HK-2 (cell line): ENCODE data around the gene TACC3.

Source experiments
- DNase-seq: peaks from one replicate; pipeline ENCODE4 v3.0.0-alpha.2; 2018; ENCODE audit not compliant: unreplicated experiment

Gene TACC3

DNA sequence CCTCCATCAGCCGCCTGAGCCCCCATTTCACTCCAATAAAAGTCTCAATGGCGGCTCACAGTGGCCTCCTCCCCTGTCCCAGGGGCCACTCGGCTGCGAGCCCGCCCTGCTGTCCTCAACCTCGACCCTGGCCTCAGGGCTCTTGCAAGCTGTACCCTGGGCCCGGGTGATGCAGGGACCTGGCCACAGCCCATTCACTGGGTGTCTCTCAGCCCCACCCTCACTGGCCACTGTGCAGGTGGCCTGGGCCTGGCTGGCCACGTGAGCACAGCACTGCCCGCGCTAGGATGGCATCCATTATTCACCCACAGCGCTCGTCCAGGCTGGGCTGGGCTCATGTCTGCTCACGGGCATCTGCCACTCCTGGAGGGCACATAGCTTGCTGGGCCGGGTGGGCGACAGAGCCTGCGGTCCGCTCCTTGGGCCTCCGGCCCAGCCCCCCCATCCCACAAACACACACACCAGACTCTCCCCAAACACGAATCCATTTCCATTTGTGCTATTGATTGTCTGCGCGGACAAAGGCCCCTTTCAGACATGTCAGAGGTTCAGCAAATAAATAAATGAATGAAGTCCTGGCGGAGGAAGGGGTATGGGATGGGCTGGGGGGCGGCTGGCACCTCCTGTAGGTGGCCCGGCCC lies 55.3 kb downstream of the TACC3 start:
- DNase-seq = no peak

DNA sequence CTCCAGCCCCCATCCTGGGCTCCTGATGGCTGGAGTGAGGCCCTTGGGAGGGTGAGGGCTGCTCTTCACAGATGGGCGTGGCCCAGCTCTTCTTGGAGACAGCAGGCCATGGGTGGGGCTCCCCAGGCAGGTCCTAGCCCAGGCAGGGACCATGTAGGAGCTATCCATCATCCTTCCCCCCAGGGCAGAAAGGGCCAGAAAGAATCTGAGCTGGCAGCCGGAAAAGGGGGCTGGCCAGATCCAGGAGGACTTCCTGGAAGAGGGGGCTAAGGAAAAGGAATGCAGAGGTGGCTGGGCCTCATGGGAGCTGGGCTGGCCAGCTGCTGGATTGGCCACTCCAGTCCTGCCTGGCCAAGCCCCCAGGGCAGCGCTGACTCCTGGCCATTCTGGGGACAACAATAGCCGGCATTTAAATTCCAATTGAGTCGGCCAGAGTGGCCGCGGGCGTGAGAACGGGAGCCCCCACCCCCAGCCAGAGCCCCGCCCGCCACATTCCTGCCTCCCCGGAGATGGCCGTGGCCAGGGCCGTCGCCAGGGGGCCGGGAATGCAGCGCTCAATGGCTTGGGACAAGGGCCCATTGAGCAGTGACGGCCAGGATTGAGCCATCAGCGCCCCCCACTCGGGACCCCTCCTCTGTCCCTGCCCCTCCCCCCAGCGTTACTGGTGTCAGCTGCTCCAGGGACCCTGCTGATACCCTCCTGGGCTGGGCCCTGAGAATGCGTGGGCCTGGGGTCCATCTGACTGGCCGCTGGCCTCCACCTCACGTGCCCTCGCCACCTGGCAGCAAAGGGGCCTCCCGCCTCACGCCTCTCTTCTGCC lies 56.7 kb downstream of the TACC3 start:
- peak; percentile 38 for DNase-seq

DNA sequence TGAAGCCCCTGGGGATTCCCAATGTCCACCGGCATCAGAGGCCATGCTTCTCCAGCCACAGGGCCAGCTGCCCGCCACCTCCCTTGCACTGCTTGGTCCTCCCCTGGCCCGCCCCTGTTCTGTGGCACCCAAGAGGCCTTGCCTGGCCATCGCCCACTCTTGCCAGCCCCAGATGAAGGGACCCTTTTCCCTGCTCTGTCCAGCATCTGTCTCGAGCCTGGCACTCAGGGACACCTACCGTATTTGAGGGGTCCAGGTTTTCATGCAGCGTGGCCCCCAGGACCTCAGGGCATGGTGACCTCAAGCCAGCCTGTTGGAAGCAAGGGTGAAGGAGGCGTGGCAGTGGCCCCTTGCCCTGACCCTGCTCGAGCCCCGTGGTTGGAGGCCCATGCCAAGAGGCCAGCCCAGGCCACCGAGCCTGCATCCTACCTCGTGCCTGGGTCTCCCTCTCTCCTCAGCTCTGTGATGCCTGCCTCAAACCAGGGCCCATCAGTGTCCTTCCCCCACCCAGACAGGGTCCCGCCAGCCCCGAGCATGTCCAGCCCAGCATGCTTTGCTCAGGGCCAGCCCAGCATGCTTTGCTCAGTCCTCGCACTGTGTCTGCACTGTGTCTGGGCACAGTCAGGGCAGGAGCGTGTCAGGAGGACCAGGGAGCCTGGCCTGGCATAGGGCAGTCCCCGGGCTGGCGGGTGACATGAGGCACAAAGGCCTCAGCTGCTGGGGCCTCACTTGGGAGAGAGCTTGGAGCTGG lies 57.5 kb downstream of the TACC3 start:
- no peak for DNase-seq

DNA sequence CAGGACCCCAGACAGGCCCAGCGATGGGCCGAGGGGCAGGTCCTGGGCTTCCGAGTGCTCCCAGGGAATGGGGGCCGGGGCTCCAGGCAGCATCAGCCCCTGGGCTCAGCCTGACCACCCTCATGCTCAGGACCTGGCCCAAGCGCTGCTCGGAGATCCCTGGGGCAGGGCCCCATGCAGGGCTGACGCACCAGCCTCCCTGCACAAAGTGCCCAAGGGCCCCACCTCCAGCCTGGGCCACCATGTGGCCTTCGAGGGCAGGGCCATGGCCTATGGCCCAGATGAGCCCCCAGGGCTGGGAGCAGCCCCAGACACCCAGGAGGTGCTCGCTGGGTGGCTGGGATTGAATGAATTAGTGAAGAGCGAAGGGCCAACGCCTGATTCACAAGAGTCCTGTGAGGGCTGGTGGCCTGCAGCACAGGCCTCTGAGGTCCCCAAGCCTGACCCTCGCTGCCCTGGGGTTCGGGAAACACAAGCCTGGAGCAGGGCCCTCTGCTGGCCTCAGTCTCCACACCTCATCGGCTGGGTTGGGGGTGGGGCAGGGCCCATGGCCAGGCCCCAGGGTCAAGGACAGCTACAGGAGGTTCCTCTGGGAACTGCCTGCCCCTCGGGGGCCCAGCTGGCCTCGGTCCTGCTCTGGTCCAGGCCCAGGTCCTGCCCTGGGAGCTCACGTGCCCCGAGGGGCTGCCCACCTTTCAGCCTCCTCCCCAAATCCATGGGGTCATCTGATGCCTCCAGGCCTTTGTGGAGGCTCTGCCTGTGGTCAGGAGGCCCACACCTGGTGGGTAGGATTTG lies 58.5 kb downstream of the TACC3 start:
- DNase-seq = no peak

DNA sequence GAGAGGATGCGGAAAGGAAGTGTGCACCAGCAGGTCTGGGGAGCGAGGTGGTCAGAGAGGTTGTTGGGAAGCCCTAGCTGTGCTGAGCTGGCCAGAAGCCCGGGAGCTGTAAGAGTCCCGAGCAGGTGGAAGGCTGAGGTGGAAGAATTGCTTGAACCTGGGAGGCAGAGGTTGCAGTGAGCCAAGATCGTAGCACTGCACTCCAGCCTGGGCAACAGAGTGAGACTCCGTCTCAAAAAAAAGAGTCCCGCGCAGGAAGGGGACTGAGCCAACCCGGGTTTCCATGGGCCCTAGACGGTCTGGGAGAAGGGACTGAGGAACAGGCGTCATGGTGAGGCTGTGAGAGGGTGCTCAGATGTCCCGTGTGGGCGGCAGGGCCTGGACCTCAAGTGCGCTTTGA lies 59.1 kb downstream of the TACC3 start:
- DNase-seq = no peak

DNA sequence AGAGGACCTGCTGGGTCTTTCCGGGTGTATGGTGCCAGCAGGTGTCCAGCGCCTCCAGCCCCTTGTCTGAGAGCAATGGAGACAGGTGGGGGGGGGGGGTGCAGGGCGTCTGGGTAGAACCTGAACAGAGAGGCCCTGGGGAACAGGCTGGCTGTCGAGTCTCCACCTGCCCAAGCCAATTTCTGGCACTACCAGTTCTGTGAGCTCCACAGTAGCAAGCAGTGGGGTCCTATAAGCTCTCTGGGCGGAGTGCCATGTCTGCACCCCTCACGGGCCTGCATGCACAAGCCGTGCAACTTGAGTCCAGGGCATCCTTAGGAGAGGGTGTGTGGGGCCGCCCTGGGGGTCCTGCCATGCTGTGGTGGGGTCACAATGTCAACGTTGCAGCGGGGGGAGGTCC lies 61.7 kb downstream of the TACC3 start:
- no peak for DNase-seq

DNA sequence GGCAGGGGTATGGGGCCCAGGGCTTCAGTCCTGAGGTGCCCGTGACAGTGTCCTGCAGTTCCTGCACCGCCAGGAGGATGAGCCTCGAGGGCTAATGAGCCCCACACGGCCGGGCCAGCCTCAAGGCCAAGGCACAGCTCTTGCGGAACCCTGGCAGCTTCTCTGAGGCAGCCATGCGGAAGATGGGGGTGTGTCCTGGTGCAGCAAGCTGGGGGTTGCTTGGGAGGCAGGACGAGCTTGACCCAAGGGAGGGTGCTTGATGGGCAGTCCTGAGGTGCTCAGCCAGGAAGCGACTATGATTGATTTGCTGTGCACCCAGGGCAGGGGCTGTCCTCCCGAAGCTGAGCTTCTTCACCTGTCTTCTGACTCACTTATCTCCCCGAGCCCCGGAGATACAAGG lies 62.6 kb downstream of the TACC3 start:
- peak; percentile 77 for DNase-seq

DNA sequence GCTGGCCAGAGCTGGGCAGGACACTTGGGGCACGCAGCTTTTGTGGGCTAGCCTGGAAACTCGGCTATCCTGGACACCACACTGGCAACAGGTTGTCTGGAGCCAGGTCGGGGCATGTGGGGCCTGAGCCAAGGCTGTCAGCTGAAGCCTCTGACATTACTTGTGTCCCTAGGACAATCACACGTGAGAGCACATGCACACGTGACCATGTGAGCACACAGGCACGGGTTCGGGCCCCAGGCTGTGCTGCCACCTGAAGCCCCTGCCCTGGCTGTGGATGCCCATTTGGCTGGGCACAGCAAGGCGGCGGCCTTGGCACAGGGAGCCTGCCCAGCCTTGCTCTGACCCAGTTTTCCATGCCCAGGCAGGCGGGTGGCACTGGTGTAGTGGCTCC lies 63.1 kb downstream of the TACC3 start:
- DNase-seq = no peak

DNA sequence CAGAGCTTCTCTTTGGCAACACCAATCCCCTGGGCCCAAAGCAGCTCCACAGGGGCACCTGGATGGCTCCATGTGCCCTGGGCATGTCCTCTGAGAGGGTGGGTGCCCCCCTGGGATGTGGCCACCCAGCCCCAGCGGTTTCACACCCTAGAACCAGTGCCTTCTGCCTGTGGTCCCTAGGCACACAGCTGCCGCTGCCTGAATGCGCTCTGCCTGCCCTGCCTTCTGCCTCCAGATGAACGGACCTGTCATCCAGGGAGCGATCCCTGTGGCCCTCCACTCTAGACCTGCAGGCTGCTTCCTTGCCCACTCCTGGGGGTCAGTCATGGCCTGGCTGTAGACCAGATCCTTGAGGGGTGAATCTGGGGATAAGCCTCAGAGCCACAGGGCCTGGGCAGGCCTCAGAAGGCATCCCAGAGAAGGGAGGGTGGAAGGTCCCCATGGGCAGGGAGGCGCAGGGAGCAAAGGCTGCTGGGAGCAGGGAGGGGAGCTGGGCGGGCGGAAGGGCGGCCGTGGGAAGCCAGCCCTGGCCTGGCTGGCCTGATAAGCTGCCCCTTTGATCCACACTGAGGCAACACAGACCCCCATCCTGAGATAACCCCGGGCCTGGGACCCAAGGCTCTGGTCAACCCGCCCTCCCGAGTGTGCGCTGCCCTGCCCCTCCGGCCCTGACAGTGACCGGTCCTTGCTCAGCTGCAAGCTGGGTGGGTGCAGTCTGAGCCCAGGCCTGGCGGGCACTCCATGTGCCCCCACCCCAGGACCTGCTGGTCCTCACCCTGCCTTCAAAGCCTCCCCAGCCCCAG lies 63.7 kb downstream of the TACC3 start:
- no peak for DNase-seq

DNA sequence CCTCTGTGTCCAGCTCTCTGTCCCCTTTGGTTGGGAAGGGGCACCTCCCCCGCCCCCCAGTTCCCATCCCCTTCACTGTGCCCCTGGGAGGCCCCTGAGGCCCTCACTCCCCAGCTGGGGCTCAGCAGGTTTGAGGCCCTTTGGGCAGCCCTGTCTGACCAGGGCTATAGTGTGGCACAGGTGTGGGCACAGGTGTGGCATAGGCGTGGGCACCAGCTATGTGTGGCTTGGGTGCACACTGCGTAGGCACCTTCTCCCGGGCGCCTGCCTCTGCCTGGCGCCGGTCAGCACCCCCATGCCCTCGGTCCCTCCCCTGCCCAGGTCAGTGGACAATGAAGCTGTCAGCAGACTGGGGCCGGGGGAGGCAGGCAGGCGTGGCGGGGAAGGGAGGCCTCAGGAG lies 64.3 kb downstream of the TACC3 start:
- DNase-seq = no peak

DNA sequence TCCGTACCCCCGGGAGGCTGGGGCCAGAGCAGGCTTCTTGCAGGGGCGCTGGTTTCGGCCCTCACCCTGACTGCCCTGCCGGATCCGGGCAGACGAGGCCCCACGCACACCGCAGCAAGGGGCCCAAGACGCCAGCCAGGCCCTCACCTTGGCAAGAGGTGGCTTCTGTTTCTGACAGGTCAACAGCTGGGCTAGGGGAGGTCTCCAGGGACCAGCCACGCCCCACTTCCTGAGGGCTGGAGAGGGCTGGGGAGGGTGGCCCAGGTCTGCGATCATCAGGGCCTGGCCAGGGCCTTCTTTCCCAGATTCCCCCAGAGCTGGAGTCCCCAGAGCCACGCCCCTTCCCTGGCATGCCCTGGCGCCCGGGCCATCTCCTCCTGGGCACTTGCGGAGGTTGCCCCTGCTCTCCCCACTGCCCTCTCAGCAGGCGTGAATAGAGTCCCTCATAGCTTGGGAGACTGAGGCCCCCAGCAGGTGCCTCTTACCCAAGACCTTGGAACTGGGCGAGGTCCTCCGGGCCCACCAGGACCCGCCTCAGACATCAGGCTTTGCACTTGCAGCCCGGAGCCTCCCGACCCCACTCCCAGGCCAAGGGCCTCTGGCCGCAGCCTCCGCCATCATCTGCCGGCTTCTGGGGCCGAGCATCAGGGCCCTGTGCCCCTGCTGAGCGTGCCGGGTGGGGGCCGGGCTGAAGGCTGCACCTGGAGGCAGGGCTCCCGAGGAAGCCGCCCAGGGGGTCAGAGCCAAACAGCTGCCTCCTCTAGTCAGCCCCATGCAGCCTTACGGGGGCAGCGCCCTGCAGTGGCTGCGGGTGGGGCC lies 65.4 kb downstream of the TACC3 start:
- DNase-seq = no peak

DNA sequence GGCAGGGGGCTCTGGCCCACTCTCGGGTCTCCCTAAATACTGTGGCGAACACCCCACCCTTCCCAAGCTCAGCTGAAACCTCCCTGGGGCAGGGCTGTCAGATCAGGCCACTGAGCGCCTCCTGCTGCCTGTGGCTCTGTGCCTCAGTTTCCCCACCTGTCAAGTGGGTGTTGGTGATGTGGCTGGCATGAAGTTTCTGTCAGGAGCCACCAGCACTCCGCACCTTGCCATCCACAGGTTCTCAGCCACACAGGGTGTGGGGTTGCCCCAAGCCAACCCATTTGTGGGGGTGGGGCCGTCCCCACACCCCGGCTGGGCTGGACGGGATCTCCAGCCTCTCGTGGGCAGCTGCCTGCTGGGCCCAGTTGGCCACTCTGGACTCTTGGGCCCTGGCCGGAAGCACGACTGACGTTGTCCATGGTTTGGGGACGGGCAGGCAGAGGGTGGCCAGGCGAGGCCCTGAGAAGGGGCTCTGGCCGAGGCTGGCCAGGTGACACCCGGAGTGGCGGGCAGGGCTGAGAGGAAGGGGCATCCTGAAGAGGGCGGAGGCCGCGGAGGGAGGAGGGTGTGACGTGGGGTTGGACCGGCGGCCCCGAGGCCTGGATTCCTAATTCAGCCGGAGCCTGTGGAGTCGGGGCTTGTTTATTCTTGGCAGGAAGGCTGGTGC lies 66.2 kb downstream of the TACC3 start:
- DNase-seq = no peak

DNA sequence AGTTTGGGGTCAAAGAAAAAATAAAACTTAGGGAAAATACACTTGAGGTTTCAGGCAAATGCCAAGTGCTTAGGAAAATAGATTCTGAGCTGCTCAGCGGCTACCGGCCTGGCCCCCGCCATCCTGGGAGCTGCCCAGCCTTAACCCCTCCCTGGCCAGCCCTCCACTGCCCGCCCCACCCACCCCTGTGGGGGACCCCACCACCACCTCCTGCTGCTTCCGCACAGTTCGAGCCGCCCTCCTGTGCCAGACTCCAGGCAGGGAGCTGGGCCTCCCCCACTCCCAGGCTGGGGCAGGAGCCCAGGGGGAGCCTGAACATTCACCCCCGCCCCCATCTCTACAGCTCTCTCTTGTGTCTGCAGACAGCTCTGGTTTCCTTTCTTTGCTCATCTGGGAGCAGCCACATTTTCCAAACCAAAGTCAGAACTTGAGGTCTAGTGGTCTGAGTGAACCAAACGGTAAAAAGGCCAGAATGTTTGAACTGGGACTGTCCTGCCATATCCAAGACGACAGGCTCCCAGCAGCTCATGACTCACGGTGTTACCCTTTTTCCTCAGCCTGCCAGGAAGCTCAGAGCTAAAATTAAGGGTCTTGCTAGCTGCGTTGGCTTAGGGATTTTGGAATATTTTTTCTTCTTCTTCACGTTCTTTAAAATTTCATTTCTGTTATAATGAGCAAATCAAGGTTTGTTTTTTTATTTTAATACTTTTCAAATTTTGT lies 67.1 kb downstream of the TACC3 start:
- no peak for DNase-seq

DNA sequence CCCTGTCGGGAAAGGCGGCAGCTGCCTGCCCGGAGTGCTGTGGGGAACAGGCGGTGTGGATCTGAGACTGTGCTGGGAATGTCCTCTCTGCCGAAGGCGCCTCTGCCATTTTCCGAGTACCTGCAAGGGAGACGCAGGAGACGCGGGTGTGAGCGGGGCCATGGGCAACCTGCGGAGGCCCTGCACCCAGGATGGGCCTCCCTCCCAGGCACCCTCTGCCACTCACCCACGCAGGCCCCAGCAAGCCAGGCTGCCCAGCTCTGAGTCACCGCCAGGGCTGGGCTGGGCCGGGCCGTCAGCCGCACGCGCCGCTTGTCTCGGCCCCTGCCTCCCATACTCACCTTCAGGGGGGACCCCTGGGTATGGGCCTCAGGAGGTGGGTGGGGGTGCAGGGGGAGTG lies 68.2 kb downstream of the TACC3 start:
- no peak for DNase-seq

DNA sequence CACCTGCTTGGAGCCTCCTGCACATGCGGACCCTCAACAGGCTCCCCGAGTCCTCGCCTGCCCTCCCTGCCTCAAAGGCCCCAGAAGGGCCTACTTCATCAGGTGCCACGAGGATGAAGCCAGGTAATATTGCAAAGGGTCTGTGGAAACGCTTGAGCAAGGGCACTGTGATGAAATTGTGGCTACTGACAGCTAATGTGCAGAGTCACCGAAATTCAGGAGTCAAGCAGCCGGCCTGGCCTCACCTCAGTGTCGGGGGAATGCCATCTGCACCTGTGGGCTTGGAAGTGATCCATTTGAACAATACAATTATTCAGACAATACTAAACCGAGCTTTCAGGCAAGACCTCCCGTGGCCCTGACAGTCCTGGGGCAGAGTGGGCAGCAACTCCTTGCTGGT lies 68.7 kb downstream of the TACC3 start:
- no peak for DNase-seq

DNA sequence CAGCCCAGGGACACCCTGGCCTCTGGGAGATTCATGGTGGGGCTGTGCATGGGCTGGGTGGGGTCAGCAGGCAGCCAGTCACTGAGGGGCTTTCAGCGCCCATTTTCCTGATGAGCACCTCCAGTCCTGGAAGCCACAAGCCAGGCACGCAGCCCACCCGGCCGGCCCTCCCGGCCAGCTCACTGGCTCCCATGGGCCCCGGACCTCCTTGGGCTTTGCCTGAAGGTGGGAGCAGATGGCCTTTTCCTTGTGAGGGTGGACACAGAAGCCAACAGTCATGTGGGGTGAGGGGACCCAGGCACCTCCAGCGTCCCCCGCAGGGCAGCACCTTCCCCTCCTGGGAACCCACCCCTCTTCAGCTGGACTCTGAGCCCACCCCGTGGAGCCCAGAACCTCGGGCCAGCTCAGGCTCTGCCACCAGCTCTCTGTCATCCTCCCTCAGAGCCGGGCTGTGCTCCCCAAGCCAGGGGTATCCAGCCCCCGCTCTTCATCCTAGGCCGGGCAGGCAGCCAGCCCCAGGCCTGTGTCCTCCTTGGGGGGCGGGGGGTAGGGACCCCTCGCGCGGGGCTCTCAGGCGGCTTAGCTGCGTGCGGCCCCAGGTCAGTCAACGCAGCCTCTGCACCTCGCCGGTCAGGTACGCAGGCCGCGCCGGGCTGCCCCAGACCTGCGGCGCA lies 71.0 kb downstream of the TACC3 start:
- DNase-seq = no peak

DNA sequence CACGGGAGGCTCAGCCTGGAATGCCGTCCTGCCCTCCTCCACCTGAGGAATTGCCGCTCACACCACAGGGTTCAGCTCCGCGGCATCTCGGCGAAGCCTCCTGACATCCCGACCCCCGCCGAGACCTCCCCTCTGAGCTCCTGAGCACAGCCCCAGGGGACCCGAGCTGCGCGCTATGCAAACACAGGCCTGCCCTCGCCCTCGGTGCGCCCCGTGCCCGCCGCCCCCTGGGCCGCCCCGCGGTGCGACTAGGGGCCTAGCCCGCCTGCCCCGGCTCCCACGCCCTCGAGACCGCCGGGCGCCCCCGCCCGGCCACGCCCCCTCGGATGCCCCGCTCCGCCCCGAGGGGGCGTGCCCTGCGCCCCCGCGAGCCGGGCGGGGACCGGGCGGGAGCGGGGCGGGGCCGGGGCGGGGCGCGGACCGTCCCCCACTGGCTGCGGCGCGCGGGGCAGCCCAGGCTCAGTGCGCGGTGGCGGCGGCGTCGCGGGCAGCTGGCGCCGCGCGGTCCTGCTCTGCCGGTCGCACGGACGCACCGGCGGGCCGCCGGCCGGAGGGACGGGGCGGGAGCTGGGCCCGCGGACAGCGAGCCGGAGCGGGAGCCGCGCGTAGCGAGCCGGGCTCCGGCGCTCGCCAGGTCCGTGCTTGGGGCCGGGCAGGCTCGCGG lies 71.6 kb downstream of the TACC3 start, which contains the start of gene FGFR3:
TSS of gene FGFR3 (plus strand) at position 462 of the 664 bp plus-strand sequence. CDS start 642 bp downstream, outside the sequence.
- DNase-seq = peak; percentile 54

DNA sequence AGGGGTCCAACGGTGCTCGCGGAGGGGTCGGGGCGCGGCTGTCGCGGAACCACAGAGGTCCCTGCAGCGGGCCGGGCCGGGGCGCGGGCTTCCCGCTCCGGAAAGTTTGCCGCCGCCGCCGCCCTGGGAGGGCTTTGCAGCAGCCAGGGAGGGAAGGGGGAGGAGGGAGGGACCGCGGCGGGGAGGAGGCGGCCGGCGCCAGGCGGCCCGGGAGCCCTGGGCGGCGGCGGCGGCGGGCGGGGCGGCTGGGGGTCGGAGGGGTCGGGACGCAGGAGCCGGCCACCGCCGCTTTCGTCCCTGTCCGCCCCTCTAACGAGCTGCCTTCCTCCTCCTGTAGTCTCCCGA lies 72.1 kb downstream of the TACC3 start:
- DNase-seq = no peak
